Activated naive CD8-positive, alpha-beta T cell treated with anti-CD3 and anti-CD28 coated beads, Interleukin-2, amount 10 ng/mL, durations not matched to agents 7 days and 5 days (primary cell): Measurements from ENCODE around the gene NLE1. TPM values are rescaled to one million over a fixed set of nuclear protein-coding genes. Genes with fewer than 3 reads are reported as not detected.

Experiments used
- ATAC-seq: fragments of 150-1000 bp; cut with Tn5 transposase; one replicate; pipeline ENCODE4 v1.10.0; 2021; ENCODE audit warnings: low read depth, moderate library complexity
- POLR2A ChIA-PET: fragments of 350-600 bp; sonication (Branson Sonifier 250); formaldehyde crosslinking; loops from one replicate; lab custom pipeline; 2021; ENCODE audit warnings: antibody characterized with exemption; lab: Charles Lee
- DNase-seq: peaks from one replicate; pipeline ENCODE4 v3.0.0; 2021
- H3K27ac Mint-ChIP-seq: one replicate; pipeline ENCODE4 v1.8.0; 2022; ENCODE audit warnings: mild to moderate bottlenecking, mixed read lengths
- H3K27me3 Mint-ChIP-seq: one replicate; pipeline ENCODE4 v1.8.0; 2022; ENCODE audit warnings: mild to moderate bottlenecking, moderate library complexity, mixed read lengths
- H3K36me3 Mint-ChIP-seq: one replicate; pipeline ENCODE4 v1.8.0; 2021; ENCODE audit warnings: mild to moderate bottlenecking, mixed read lengths
- H3K4me1 Mint-ChIP-seq: one replicate; pipeline ENCODE4 v1.8.0; 2021; ENCODE audit warnings: mixed read lengths
- H3K4me3 Mint-ChIP-seq: one replicate; pipeline ENCODE4 v1.8.0; 2022; ENCODE audit warnings: mild to moderate bottlenecking, moderate library complexity, mixed read lengths
- H3K9me3 Mint-ChIP-seq: one replicate; pipeline ENCODE4 v1.8.0; 2021; ENCODE audit warnings: mixed read lengths
- total RNA-seq, 2 experiments: library from RNA; stranded (reverse); gene quantifications; one replicate each; pipeline ENCODE4 v1.2.3, GENCODE V29; 2021

Gene NLE1
- total RNA-seq, 2 experiments from 2014 or later, result 13.4 to 17.4 TPM

GRCh38 chr17:35086931-35087573 is 55.1 kb downstream of the NLE1 start:
- Mint-ChIP-seq H3K36me3 (peaks cover 2% of the 10 kb centered on the region), H3K27ac (no peak overlapping the region), H3K4me1 (peaks cover 32% of the 10 kb centered on the region), H3K9me3 (no peaks in the 10 kb centered on the region), H3K27me3 (no peaks in the 10 kb centered on the region), H3K4me3 (peak overlapping the region; percentile 85)
- POLR2A ChIA-PET, result interaction anchor here (1.3 kb wide), 1 partner anchor 30 kb away, joined by 3 read pairs; no protein-coding TSS in a partner anchor
- DNase-seq (no peak), ATAC-seq (no peak)

GRCh38 chr17:35086164-35086563 is 55.9 kb downstream of the NLE1 start:
- POLR2A ChIA-PET, result interaction anchor here (1.1 kb wide), 1 partner anchor 40 kb away, joined by 3 read pairs; no protein-coding TSS in a partner anchor
- peaks cover 35% of the 10 kb centered on the region for H3K4me1 Mint-ChIP-seq
- no peak overlapping the region for H3K4me3 Mint-ChIP-seq
- H3K27me3 Mint-ChIP-seq, result no peaks in the 10 kb centered on the region
- no peak for DNase-seq
- no peak for ATAC-seq
- H3K36me3 Mint-ChIP-seq, result peaks cover 2% of the 10 kb centered on the region
- no peak overlapping the region for H3K27ac Mint-ChIP-seq
- no peaks in the 10 kb centered on the region for H3K9me3 Mint-ChIP-seq

- H3K4me3 Mint-ChIP-seq, result no peak overlapping the region
- peaks cover 2% of the 10 kb centered on the region for H3K36me3 Mint-ChIP-seq
- POLR2A ChIA-PET, result interaction anchor here (1.1 kb wide), 1 partner anchor 39 kb away, joined by 3 read pairs; no protein-coding TSS in a partner anchor
- peaks cover 45% of the 10 kb centered on the region for H3K4me1 Mint-ChIP-seq
- ATAC-seq (no peak), DNase-seq (no peak)
- H3K27me3 Mint-ChIP-seq, result no peaks in the 10 kb centered on the region
- no peaks in the 10 kb centered on the region for H3K9me3 Mint-ChIP-seq
- H3K27ac Mint-ChIP-seq, result no peak overlapping the region
These were observed 57.1 kb downstream of the NLE1 start for GRCh38 chr17:35084987-35085386.

GRCh38 chr17:35083071-35083470 is 59.0 kb downstream of the NLE1 start:
- POLR2A ChIA-PET, result no interaction called here
- Mint-ChIP-seq H3K9me3 (no peaks in the 10 kb centered on the region), H3K27ac (no peak overlapping the region), H3K36me3 (peaks cover 5% of the 10 kb centered on the region), H3K4me3 (no peak overlapping the region), H3K4me1 (peaks cover 39% of the 10 kb centered on the region), H3K27me3 (no peaks in the 10 kb centered on the region)
- ATAC-seq (no peak), DNase-seq (no peak)

GRCh38 chr17:35082073-35082657 is 59.9 kb downstream of the NLE1 start:
- no peaks in the 10 kb centered on the region for H3K9me3 Mint-ChIP-seq
- peaks cover 6% of the 10 kb centered on the region for H3K36me3 Mint-ChIP-seq
- no peak for ATAC-seq
- POLR2A ChIA-PET, result interaction anchor here (0.5 to 0.9 kb wide), 3 partner anchors 21 to 503 kb away, joined by 3 to 4 read pairs (median 4); no protein-coding TSS in a partner anchor
- H3K4me1 Mint-ChIP-seq, result peaks cover 30% of the 10 kb centered on the region
- no peaks in the 10 kb centered on the region for H3K27me3 Mint-ChIP-seq
- H3K4me3 Mint-ChIP-seq, result peak overlapping the region; percentile 51
- H3K27ac Mint-ChIP-seq, result peak overlapping the region; percentile 26
- no peak for DNase-seq

GRCh38 chr17:35081638-35082037 is 60.5 kb downstream of the NLE1 start:
- H3K4me1 Mint-ChIP-seq, result peaks cover 26% of the 10 kb centered on the region
- no peaks in the 10 kb centered on the region for H3K27me3 Mint-ChIP-seq
- DNase-seq (no peak), ATAC-seq (no peak)
- no peak overlapping the region for H3K27ac Mint-ChIP-seq
- no peaks in the 10 kb centered on the region for H3K9me3 Mint-ChIP-seq
- peaks cover 8% of the 10 kb centered on the region for H3K36me3 Mint-ChIP-seq
- POLR2A ChIA-PET, result interaction anchor here (0.6 to 0.9 kb wide), 2 partner anchors 21 to 59 kb away, joined by 4 read pairs; no protein-coding TSS in a partner anchor
- H3K4me3 Mint-ChIP-seq, result no peak overlapping the region

GRCh38 chr17:35080536-35080935 is 61.6 kb downstream of the NLE1 start:
- POLR2A ChIA-PET, result interaction anchor here (0.7 to 1.0 kb wide), 4 partner anchors 9 to 61 kb away, joined by 3 read pairs; no protein-coding TSS in a partner anchor
- peak overlapping the region; percentile 31 for H3K27ac Mint-ChIP-seq
- peak overlapping the region; percentile 22 for H3K4me3 Mint-ChIP-seq
- H3K27me3 Mint-ChIP-seq, result no peaks in the 10 kb centered on the region
- no peaks in the 10 kb centered on the region for H3K9me3 Mint-ChIP-seq
- H3K4me1 Mint-ChIP-seq, result peaks cover 25% of the 10 kb centered on the region
- ATAC-seq (peak; percentile 72), DNase-seq (no peak)
- peaks cover 8% of the 10 kb centered on the region for H3K36me3 Mint-ChIP-seq

GRCh38 chr17:35079547-35080423 is 62.3 kb downstream of the NLE1 start:
- H3K27me3 Mint-ChIP-seq, result no peaks in the 10 kb centered on the region
- no peak for ATAC-seq
- H3K36me3 Mint-ChIP-seq, result peaks cover 6% of the 10 kb centered on the region
- H3K27ac Mint-ChIP-seq, result peak overlapping the region; percentile 6
- POLR2A ChIA-PET, result interaction anchor here (0.7 to 1.0 kb wide), 3 partner anchors 10 to 33 kb away, joined by 3 read pairs; no protein-coding TSS in a partner anchor
- no peaks in the 10 kb centered on the region for H3K9me3 Mint-ChIP-seq
- DNase-seq, result no peak
- peaks cover 27% of the 10 kb centered on the region for H3K4me1 Mint-ChIP-seq
- no peak overlapping the region for H3K4me3 Mint-ChIP-seq

Other genes with a start within 250 kb of the NLE1 start
- gene CCT6B, start 180.8 kb downstream of the NLE1 start, total RNA-seq, result 1 to 10 TPM; 1.4 to 1.5 TPM
- 10 to 100 TPM; 29.5 to 33.4 TPM for gene ZNF830, start 180.8 kb downstream of the NLE1 start, total RNA-seq
- gene LIG3, start 161.8 kb downstream of the NLE1 start, total RNA-seq, result 10 to 100 TPM; 39.7 to 40.3 TPM
- gene RFFL, start 78.6 kb downstream of the NLE1 start, total RNA-seq, result 10 to 100 TPM; 37.4 to 42.3 TPM
- 10 to 100 TPM; 27.3 to 33.8 TPM for gene RAD51D, start 22.4 kb downstream of the NLE1 start, total RNA-seq
- not detected for gene FNDC8, start 20.7 kb downstream of the NLE1 start, total RNA-seq
- under 1 TPM; 0.14 to 0.20 TPM for gene UNC45B, start 5.5 kb upstream of the NLE1 start, total RNA-seq
- gene SLC35G3, start 52.1 kb upstream of the NLE1 start, total RNA-seq, result not detected
- gene SLFN5, start 100.8 kb upstream of the NLE1 start, total RNA-seq, result 100 to 1,000 TPM; 239 to 249 TPM
- 10 to 100 TPM; 44.1 to 47.5 TPM for gene SLFN11, start 231.3 kb upstream of the NLE1 start, total RNA-seq